B cell (primary cell): ENCODE measurements around the gene DTWD2. TPM values are rescaled to one million over a fixed set of nuclear protein-coding genes. Genes with fewer than 3 reads are reported as not detected.
"Not testable (repeated sequence)": the region's sequence is repeated elsewhere in the genome, so short reads cannot be mapped to it uniquely, and the experiment has no call there.

Experiments
- ATAC-seq: fragments of 200-7000 bp; cut with Tn5 transposase; one replicate; pipeline ENCODE4 v1.10.0; 2021; ENCODE audit warnings: low read depth, mild to moderate bottlenecking, moderate number of reproducible peaks, moderate library complexity
- CTCF ChIA-PET: fragments of 350-600 bp; sonication (Branson Sonifier 250); formaldehyde crosslinking; loops from one replicate; lab custom pipeline; 2021; ENCODE audit warnings: antibody characterized with exemption, inconsistent platforms; lab: Charles Lee
- POLR2A ChIA-PET: fragments of 350-600 bp; sonication (Branson Sonifier 250); formaldehyde crosslinking; loops from one replicate; lab custom pipeline; 2021; ENCODE audit warnings: antibody characterized with exemption; lab: Charles Lee
- DNase-seq: peaks from one replicate; pipeline ENCODE4 v3.0.0; 2013
- H2AFZ ChIP-seq: 2 replicates; pipeline ENCODE4 v1.6.1; 2012; ENCODE audit warnings: mild to moderate bottlenecking, low read depth, low read length; ENCODE audit not compliant: insufficient read depth, poor library complexity, severe bottlenecking
- H3K27ac ChIP-seq, 2 donors: 1 replicate in 1 of 2; 2 replicates in 1 of 2; pipeline ENCODE4 v1.5.1; 2012 to 2013; ENCODE audit warnings: low read length in 2 of 2, mild to moderate bottlenecking in 2 of 2, moderate library complexity in 1 of 2
- H3K27me3 ChIP-seq, 4 experiments: fragments of 200-600 bp in 1 of 4; sonication (generic) in 1 of 4; replicated peaks in 1 of 4; 1 replicate in 2 of 4; 2 replicates in 2 of 4; pipeline versions ENCODE4 v1.6.1 to v1.7.0; 2013 to 2016; ENCODE audit warnings: low read length in 3 of 4, mild to moderate bottlenecking in 2 of 4, mixed read lengths in 1 of 4, moderate library complexity in 1 of 4; ENCODE audit not compliant: insufficient read depth in 4 of 4, control insufficient read depth in 3 of 4; ENCODE audit errors: control extremely low read depth in 1 of 4
- H3K36me3 ChIP-seq, 2 experiments: replicated peaks in 1 of 2; 1 replicate in 1 of 2; 2 replicates in 1 of 2; pipeline versions ENCODE4 v1.6.1 to v1.7.1; 2013; ENCODE audit warnings: low read length in 1 of 2; ENCODE audit not compliant: insufficient read depth in 2 of 2, control insufficient read depth in 1 of 2; ENCODE audit errors: control extremely low read depth in 1 of 2, extremely low read depth in 1 of 2
- H3K4me1 ChIP-seq, 2 donors: fragments of 200-600 bp in 1 of 2; sonication (generic) in 1 of 2; 1 replicate in 1 of 2; 2 replicates in 1 of 2; pipeline versions ENCODE4 v1.5.1 to v1.6.1; 2013 to 2017; ENCODE audit warnings: low read length in 2 of 2; ENCODE audit not compliant: control insufficient read depth in 2 of 2, insufficient read depth in 2 of 2
- H3K4me2 ChIP-seq: replicated peaks from 2 replicates; pipeline ENCODE3; 2012; ENCODE audit warnings: mild to moderate bottlenecking, low read depth, low read length; ENCODE audit not compliant: poor library complexity, severe bottlenecking
- H3K4me3 ChIP-seq, 5 experiments: fragments of 200-600 bp in 1 of 5; sonication (generic) in 1 of 5; 1 replicate in 3 of 5; 2 replicates in 2 of 5; pipeline versions ENCODE4 v1.5.1 to v1.7.0; 2011 to 2016; ENCODE audit warnings: low read length in 4 of 5, mild to moderate bottlenecking in 4 of 5, low read depth in 2 of 5, control low read depth in 1 of 5, moderate library complexity in 1 of 5; ENCODE audit not compliant: insufficient read depth in 1 of 5; ENCODE audit errors: control extremely low read depth in 1 of 5, extremely low read depth in 1 of 5
- H3K79me2 ChIP-seq: fragments of 200-600 bp; sonication (generic); one replicate; pipeline ENCODE4 v1.6.0; 2016; ENCODE audit warnings: low read length; ENCODE audit not compliant: control insufficient read depth, insufficient read depth
- H3K9ac ChIP-seq: fragments of 200-600 bp; sonication (generic); 2 replicates; pipeline ENCODE4 v1.6.1; 2017; ENCODE audit warnings: mild to moderate bottlenecking, low read length, moderate library complexity
- H3K9me3 ChIP-seq, 3 donors: one replicate each; pipeline versions ENCODE4 v1.6.1 to v1.7.1; 2013; ENCODE audit warnings: low read length in 2 of 3; ENCODE audit not compliant: control insufficient read depth in 2 of 3, insufficient read depth in 1 of 3; ENCODE audit errors: control extremely low read depth in 1 of 3
- H4K20me1 ChIP-seq: 2 replicates; pipeline ENCODE4 v1.6.0; 2012; ENCODE audit warnings: mild to moderate bottlenecking, low read length; ENCODE audit not compliant: insufficient read depth, control insufficient read depth, poor library complexity, severe bottlenecking
- H3K27ac Mint-ChIP-seq: one replicate; pipeline ENCODE4 v1.8.0; 2021; ENCODE audit warnings: mixed read lengths
- H3K27me3 Mint-ChIP-seq: one replicate; pipeline ENCODE4 v1.8.0; 2021; ENCODE audit warnings: mixed read lengths
- H3K4me1 Mint-ChIP-seq: one replicate; pipeline ENCODE4 v1.8.0; 2021; ENCODE audit warnings: mixed read lengths
- H3K4me3 Mint-ChIP-seq: one replicate; pipeline ENCODE4 v1.8.0; 2021; ENCODE audit warnings: mixed read lengths
- H3K9me3 Mint-ChIP-seq: one replicate; pipeline ENCODE4 v1.8.0; 2022; ENCODE audit warnings: mixed read lengths; ENCODE audit not compliant: insufficient read depth
- EZH2 ChIP-seq: IDR thresholded peaks from 2 replicates; pipeline ENCODE4 v1.6.1; 2012; ENCODE audit warnings: borderline replicate concordance, low read depth, mild to moderate bottlenecking, moderate library complexity, low read length; ENCODE audit not compliant: insufficient read depth, poor library complexity, severe bottlenecking
- WGBS: methylation state at CpG from one replicate; pipeline ENCODE4 v1.1.5; 2013; ENCODE audit warnings: missing lambda C conversion rate; ENCODE audit not compliant: insufficient coverage; 5-methylcytosine and 5-hydroxymethylcytosine counted together
- intact Hi-C: fragments of 100-400 bp; cut with micrococcal nuclease; formaldehyde crosslinking; loops from one replicate; pipeline ENCODE4 v1.10.0; 2022
- polyA plus RNA-seq: library from polyadenylated mRNA; depleted of rRNA; stranded (reverse); fragments of >200 nt; gene quantifications from 2 replicates; pipeline ENCODE4 v1.2.3, GENCODE V29; 2012
- total RNA-seq, 2 donors: library from RNA; stranded (reverse); fragments of 120-200 nt in 1 of 2; gene quantifications; 1 replicate in 1 of 2; 2 replicates in 1 of 2; pipeline versions ENCODE4 v1.2.3 to v1.2.4, GENCODE V29; 2013 to 2022

DTWD2 gene
- total and polyA plus RNA-seq, 2 donors (not counting 1 experiment from before 2014, with no cell fraction given) = 3.7 to 6.0 TPM

GRCh38 chr5:118849507-118849906 lies 138.8 kb downstream of the DTWD2 start:
- H3K36me3 ChIP-seq, ATAC-seq, H3K4me1 Mint-ChIP-seq, H3K27ac Mint-ChIP-seq, H3K27me3 Mint-ChIP-seq, DNase-seq, POLR2A ChIA-PET, H3K4me3 Mint-ChIP-seq, H3K27me3 ChIP-seq, H3K9ac ChIP-seq, H3K79me2 ChIP-seq, H3K4me3 ChIP-seq, CTCF ChIA-PET, intact Hi-C loops, H3K27ac ChIP-seq, H2AFZ ChIP-seq, H3K4me1 ChIP-seq, H4K20me1 ChIP-seq, H3K4me2 ChIP-seq: not testable (repeated sequence)
- peaks cover 0 to 16% (median 9%) of the 10 kb centered on the region in 3 donors for H3K9me3 ChIP-seq
- WGBS = no CpG with 5 or more reads among the region's 1 CpG
- H3K9me3 Mint-ChIP-seq = peaks cover 11% of the 10 kb centered on the region

DNA sequence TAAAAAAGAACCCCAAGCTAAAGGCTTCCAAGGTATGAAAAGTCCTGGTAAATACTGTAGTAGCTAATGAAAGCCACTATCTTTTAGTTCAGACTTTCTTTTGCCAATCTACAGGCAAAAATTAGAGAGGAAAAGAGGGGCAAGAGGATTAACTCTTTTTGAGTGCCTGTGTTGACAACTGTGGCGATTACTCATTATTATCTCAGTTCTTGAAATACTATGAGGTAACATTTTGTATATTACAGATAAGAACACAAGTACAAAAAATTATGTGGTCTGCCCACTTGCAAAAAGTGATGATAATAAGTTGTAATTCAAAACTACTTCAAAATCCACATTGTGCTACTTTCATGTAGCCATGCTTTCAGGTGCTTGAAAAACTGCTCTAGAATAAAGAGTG lies 144.0 kb downstream of the DTWD2 start:
- Histone ChIP-seq H3K4me3 (no peak overlapping the region), H3K9me3 (no peaks in the 10 kb centered on the region), H2AFZ (no peak overlapping the region), H3K79me2 (no peaks in the 10 kb centered on the region), H3K36me3 (no peaks in the 10 kb centered on the region), H3K9ac (no peak overlapping the region), H3K27me3 (no peaks in the 10 kb centered on the region), H3K4me2 (no peak overlapping the region), H3K4me1 (no peaks in the 10 kb centered on the region), H3K27ac (no peak overlapping the region), H4K20me1 (no peaks in the 10 kb centered on the region)
- POLR2A ChIA-PET = no interaction called here
- CTCF ChIA-PET = no interaction called here
- Mint-ChIP-seq H3K9me3 (no peaks in the 10 kb centered on the region), H3K27ac (no peak overlapping the region), H3K4me1 (no peaks in the 10 kb centered on the region), H3K4me3 (no peak overlapping the region), H3K27me3 (no peaks in the 10 kb centered on the region)
- intact Hi-C loops = no loop called here
- WGBS = no CpG with 5 or more reads among the region's 1 CpG
- ATAC-seq = no peak
- no peak for TF ChIP-seq EZH2
- no peak for DNase-seq
